Neural progenitor cell (in vitro differentiated cells): ENCODE measurements around the gene ETV6.

Experiments used
- CTCF ChIP-seq: fragments of 200-600 bp; sonication (generic); IDR thresholded peaks from 2 replicates; pipeline ENCODE4 v1.5.1; 2017; ENCODE audit warnings: antibody characterized with exemption, mild to moderate bottlenecking
- EZH2 ChIP-seq: fragments of 200-600 bp; sonication (generic); IDR thresholded peaks from 2 replicates; pipeline ENCODE4 v1.6.1; 2017; ENCODE audit warnings: antibody characterized with exemption, mild to moderate bottlenecking, moderate library complexity
- EZH2phosphoT487 ChIP-seq: fragments of 200-600 bp; sonication (generic); IDR thresholded peaks from 2 replicates; pipeline ENCODE4 v1.6.1; 2017; ENCODE audit warnings: antibody characterized with exemption

- TF ChIP-seq EZH2, result no peak
- no peak for TF ChIP-seq CTCF
- no peak for TF ChIP-seq EZH2phosphoT487
Observed at GRCh38 chr12:11664101-11664500, 14.6 kb downstream of the ETV6 start.
